IPS-NIHi7 (cell line): Measurements from ENCODE around the gene TAOK3.
"Not testable (repeated sequence)": the region's sequence is repeated elsewhere in the genome, so short reads cannot be mapped to it uniquely, and the experiment has no call there.

Experiments
- DNase-seq: peaks from one replicate; pipeline ENCODE4 v3.0.0; 2012; ENCODE audit warnings: mixed read lengths; ENCODE audit errors: extremely low spot score

TAOK3 gene

DNA sequence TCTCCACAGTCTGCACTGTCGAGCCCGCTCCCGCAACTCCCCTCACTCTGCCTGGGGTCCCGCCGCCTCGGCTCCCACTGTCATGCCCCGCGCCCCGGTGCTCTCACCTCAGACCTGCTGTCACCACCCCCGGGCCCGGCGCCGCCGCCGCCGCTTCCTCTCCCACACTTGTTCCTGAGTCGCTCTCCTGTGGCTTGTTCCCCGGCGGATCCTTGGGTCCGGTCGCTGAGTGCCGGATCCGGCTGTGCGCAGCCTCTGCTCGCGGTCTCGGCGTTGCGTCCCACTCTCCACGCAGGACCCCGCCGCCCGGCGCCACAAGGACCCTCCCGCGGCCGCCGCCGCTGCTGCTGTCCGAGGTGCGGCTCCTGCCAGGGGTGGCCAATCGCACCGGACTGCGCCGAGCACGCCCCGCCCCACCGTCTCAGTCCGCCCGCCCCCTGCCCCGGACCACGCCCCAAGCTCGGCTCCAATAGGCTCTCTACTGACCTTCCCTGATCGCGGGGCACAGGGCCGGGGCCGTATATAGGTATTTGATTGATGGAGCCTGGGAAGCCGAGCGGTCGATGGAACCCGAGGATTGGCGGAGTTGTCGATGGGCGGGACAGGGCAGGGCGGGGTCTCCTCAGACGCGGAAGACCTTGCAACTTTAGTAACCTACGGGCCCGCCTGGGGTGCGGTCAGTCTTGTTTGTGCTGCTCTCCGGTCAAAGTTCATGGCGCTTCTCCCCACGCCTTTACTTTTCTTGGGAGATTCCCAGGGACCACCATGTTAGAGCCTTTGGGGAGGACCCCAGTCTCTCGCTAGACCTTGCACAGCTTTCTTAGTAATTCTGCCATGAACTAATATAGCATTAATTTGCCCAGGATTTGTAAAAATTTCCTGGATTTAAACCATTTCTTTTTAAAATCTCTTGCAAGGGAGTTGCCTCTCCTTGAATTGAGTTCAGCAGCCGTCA, at the start of gene TAOK3:
Gene TAOK3, minus strand, starts transcription at position 367 of the 955 bp plus-strand sequence. CDS start 117,340 bp downstream, outside the sequence.
- peak; percentile 97 for DNase-seq

GRCh38 chr12:118420673-118421072, 48.0 kb upstream of the TAOK3 start:
- DNase-seq: no peak

- DNase-seq: no peak
These were observed 45.8 kb upstream of the TAOK3 start for GRCh38 chr12:118418385-118419057.

DNA sequence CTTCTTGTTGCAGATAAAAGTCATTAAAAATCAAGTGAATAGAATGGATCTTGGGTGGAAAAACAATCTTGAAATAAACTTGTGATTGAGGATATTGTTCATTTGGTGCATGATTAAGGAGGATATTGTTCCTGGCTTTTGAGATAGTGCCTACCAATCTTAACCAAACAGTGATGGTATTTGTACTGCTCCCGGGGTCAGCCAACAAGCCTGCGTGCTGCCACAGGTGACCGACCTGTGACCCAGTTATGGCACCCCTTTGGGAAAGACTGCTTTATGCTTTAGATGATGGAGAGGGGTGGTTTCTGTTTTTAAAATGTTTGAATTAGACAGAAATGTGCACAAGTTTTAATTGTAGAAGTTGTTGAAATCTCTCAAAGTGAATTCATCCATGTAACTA, 45.2 kb upstream of the TAOK3 start:
- no peak for DNase-seq

- no peak for DNase-seq
These were observed 37.1 kb upstream of the TAOK3 start for GRCh38 chr12:118409834-118410233.

DNA sequence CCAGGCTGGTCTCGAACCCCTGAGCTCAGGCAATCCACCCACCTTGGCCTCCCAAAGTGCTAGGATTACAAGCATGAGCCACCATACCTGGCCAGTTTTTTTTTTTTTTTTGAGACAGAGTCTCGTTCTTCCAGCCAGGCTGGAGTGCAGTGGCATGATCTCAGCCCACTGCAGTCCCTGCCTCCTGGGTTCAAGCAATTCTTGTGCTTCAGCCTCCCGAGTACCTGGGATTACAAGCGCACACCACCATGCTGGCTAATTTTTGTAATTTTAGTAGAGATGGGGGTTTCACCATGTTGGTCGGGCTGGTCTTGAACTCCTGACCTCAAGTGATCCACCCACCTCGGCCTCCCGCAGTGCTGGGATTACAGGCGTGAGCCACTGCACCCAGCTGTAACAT, 35.5 kb upstream of the TAOK3 start:
- DNase-seq: not testable (repeated sequence)

DNA sequence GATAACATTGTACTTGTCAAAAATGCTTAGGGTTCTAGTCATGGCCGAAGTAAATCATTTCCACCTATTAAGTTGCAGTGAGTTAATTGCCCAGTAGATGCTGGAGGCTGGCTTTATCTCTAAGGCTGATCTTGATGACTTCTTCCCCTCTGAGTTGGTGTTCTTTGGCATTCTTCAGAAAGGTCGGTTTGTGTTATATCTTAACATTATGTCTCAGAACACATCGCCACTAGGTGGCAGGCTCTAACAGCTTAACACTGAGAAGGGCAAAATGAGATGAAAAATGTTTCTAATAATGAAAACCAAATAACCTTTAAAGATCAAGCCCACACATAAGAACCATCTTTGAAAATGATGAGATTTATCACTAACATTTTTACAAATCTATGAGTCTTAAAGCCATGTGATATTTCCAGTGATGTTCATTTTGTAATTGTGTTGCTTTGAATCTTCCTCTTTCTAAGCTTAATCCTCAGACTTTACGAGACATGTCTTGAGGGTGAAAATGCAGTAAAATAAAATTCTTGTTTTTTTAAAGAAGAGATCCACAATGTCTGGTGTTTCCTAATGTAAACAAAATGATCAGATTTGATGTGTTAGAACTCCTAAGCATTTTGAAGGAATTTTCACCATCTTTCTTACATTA, 32.3 kb upstream of the TAOK3 start:
- DNase-seq: peak; percentile 65

- DNase-seq: no peak
These were observed 29.5 kb upstream of the TAOK3 start for GRCh38 chr12:118402251-118402650.

- no peak for DNase-seq
These were observed 26.2 kb upstream of the TAOK3 start for GRCh38 chr12:118398940-118399339.

DNA sequence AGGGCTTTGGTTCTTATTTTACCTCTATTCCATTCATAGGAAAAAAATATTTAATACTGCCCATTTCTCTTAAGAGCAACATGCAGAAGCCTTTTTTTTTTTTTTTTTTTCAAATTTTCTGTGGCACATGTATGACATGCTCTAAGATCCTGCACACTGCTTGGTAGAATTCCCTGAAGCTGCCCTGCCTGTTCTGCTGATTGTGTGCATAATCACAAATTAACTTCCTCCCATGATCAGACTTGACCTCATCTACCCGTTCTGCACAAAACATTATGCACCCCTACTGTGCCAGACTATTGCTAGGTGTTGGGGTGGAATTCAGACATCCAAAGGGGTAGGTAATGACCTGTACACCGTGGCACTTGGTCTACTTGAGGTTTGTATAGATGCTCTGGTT, 25.8 kb upstream of the TAOK3 start:
- no peak for DNase-seq

- DNase-seq: no peak
These were observed 25.2 kb upstream of the TAOK3 start for GRCh38 chr12:118397708-118398440.

GRCh38 chr12:118391836-118392235, 19.1 kb upstream of the TAOK3 start:
- DNase-seq: no peak

GRCh38 chr12:118391424-118391823, 18.7 kb upstream of the TAOK3 start:
- DNase-seq: no peak

DNA sequence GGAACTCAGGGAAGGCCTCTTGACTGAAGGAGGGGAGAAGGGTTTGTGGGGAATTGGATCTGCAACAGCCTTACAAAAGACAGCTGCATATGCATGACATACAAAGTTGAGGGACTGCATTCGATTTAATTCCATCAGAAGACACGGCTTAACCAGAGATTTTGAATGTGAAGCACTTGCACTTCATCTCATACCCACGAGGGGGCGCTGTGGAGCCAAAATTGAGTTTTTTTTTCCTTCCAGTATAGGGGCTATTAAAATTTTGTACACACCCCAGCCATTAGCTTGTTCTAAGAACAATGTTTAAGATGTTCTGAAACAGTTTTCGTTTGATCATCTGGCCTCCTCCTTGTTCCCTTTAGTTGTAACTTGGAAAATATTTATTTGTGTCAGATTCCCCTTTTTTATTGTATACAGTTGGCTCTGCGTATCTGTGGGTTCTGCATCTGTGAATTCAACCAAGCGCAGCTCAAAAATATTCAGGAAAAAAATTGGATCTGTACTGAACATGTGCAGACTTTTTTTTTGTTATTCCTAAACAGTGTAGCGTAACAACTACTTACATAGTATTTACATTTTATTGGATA, 5.3 kb upstream of the TAOK3 start:
- DNase-seq: peak; percentile 57

DNA sequence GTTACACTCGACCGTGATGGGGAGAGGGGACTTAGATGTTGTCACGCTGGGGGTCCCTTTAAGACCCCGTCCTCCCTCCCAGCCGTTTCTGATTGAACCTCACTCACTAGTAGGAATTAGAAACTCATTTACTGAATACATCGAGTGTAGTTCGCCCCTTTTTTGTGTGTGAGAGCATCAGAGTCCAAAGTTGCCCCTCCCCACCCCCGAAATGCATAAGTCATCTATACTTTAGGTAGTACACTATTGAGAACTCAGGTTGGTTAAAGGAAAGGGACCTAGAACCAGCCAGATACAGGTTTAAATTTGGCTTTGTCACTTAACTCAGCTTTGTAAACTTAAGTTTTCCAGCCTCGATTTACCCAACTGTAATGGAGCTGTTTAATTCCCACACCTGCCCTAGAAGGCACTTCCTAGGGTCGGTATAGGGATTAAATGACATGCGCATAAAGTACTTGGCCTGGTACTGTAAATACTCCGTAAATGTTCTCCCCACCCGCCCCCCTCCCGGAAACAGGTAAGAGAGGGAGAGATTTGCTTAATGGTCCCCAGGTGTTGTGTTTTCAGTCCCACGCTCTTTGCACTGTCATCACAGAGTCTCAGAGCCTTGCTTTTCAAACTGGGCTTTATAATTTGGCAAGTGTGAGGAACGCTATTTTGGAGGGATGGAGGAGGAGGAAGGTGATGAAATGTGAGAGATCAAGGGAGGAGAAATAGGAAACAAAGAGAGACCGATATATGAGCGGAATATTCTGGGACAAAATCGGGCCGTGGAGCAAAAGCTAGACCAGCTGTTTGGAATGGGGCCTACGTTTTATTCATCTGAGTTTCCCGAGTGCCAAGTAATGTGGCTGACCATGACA, 4.5 kb upstream of the TAOK3 start:
- peak; percentile 14 for DNase-seq

GRCh38 chr12:118376089-118377020, 3.6 kb upstream of the TAOK3 start, which contains the start of gene SUDS3:
Gene SUDS3, plus strand, starts transcription at chr12:118376555. Its CDS starts 137 bp downstream, at chr12:118376692.
- peak; percentile 87 for DNase-seq

DNA sequence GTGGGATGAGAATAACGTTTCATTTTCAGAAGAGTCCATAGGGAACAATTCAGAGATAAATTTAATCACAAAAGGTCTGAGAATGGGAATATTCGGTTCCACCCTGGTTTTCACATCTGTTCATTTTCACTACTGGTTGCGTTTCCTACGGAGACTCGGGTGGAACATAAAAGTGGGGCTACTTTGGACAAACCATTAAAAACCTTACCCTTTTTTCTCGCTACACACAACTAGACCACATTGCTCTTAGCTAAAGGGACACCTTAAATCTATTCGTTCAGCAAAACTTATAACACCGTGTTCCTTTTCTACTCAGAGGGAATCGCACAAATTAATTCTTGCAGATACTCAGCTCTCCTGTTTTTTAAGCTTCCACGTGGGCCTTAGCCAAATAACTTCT, 2.6 kb upstream of the TAOK3 start:
- no peak for DNase-seq

DNA sequence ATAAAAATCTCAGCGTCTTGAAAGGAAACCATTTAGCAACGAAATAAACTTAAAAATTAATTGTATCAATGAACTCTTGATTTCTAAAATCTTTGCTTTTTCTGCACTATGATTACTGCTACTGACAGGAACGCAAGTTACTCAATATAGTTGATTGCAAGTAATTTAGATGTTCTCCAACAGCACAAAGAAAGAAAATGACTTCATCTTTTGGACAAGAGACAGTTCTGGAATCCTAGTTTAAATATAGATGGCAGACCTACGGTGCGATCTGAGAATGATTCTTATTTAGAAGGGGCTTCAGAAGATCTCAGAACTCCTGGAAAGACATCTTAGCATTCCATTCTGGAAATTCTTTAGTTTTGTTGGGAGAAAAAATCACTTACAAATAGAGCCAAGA, 2.2 kb upstream of the TAOK3 start:
- no peak for DNase-seq

- DNase-seq: no peak
These were observed 1.5 kb upstream of the TAOK3 start for GRCh38 chr12:118374126-118374725.
